SK-N-SH (cell line): ENCODE results near the gene GPAT3. TPM values are rescaled to one million over a fixed set of nuclear protein-coding genes. Genes with fewer than 3 reads are reported as not detected.

Source experiments
- CTCF ChIA-PET: fragments of 300-600, 350-600 bp; formaldehyde crosslinking; extraction: SDS; loops from one replicate; lab custom pipeline; 2021; lab: Yijun Ruan, JAX
- POLR2A ChIA-PET: fragments of 350-600 bp; sonication (Branson Sonifier 250); formaldehyde crosslinking; extraction: SDS; loops from one replicate; lab custom pipeline; 2020; ENCODE audit warnings: antibody characterized with exemption, inconsistent platforms; lab: Yijun Ruan, JAX
- DNase-seq: peaks from one replicate; pipeline ENCODE4 v3.0.0; 2012
- H2AFZ ChIP-seq: fragments of 200-600 bp; sonication (generic); 2 replicates; pipeline ENCODE4 v1.8.1; 2016; ENCODE audit warnings: antibody characterized with exemption, mild to moderate bottlenecking, low read depth
- H3F3A ChIP-seq: fragments of 200-600 bp; sonication (generic); replicated peaks from 2 replicates; pipeline ENCODE3; 2016; ENCODE audit warnings: antibody characterized with exemption, mild to moderate bottlenecking; ENCODE audit not compliant: insufficient read depth
- H3K27ac ChIP-seq, 2 experiments: fragments of 200-500 bp in 1 of 2; fragments of 200-600 bp in 1 of 2; sonication (Bioruptor generic) in 1 of 2; sonication (generic), shearing (Covaris generic) in 1 of 2; 2 replicates each; pipeline versions ENCODE4 v1.5.1 to v1.6.1; 2014 to 2016; ENCODE audit warnings: low read depth in 2 of 2, inconsistent platforms in 1 of 2, low read length in 1 of 2, mild to moderate bottlenecking in 1 of 2, mixed read lengths in 1 of 2
- H3K27me3 ChIP-seq: fragments of 200-600 bp; sonication (generic), shearing (Covaris generic); 2 replicates; pipeline ENCODE4 v1.6.1; 2016; ENCODE audit warnings: mixed run types; ENCODE audit not compliant: insufficient read depth
- H3K36me3 ChIP-seq, 2 experiments: fragments of 200-500 bp in 1 of 2; fragments of 200-600 bp in 1 of 2; sonication (Bioruptor generic) in 1 of 2; sonication (generic) in 1 of 2; replicated peaks in 1 of 2; 2 replicates each; pipeline versions ENCODE3 to v1.5.1; 2014 to 2016; ENCODE audit warnings: low read length in 1 of 2, mild to moderate bottlenecking in 1 of 2; ENCODE audit not compliant: insufficient read depth in 2 of 2, control insufficient read depth in 1 of 2
- H3K4me1 ChIP-seq, 2 experiments: fragments of 200-500 bp in 1 of 2; fragments of 200-600 bp in 1 of 2; sonication (Bioruptor generic) in 1 of 2; sonication (generic), shearing (Covaris generic) in 1 of 2; 2 replicates each; pipeline versions ENCODE4 v1.5.1 to v1.6.1; 2014 to 2016; ENCODE audit warnings: low read depth in 1 of 2, low read length in 1 of 2, mixed run types in 1 of 2; ENCODE audit not compliant: insufficient read depth in 2 of 2, control insufficient read depth in 1 of 2
- H3K4me2 ChIP-seq: fragments of 200-600 bp; sonication (generic), shearing (Covaris generic); 2 replicates; pipeline ENCODE4 v1.6.1; 2017; ENCODE audit warnings: mixed run types
- H3K4me3 ChIP-seq, 2 experiments: fragments of 200-500 bp in 1 of 2; fragments of 200-600 bp in 1 of 2; sonication (Bioruptor generic) in 1 of 2; sonication (generic), shearing (Covaris generic) in 1 of 2; 2 replicates each; pipeline versions ENCODE4 v1.5.1 to v1.8.1; 2014 to 2016; ENCODE audit warnings: low read depth in 2 of 2, inconsistent platforms in 1 of 2, low read length in 1 of 2, mild to moderate bottlenecking in 1 of 2, mixed read lengths in 1 of 2, moderate library complexity in 1 of 2
- H3K79me2 ChIP-seq: fragments of 200-600 bp; sonication (generic); 2 replicates; pipeline ENCODE4 v1.8.1; 2017; ENCODE audit warnings: mild to moderate bottlenecking; ENCODE audit not compliant: insufficient read depth
- H3K9ac ChIP-seq: fragments of 200-600 bp; sonication (generic); 2 replicates; pipeline ENCODE4 v1.6.1; 2017; ENCODE audit warnings: mixed run types
- H3K9me2 ChIP-seq: fragments of 200-600 bp; sonication (generic); 2 replicates; pipeline ENCODE4 v1.6.1; 2017; ENCODE audit warnings: mixed run types
- H3K9me3 ChIP-seq: fragments of 200-600 bp; sonication (generic); 2 replicates; pipeline ENCODE4 v1.6.1; 2017; ENCODE audit warnings: mixed run types, mild to moderate bottlenecking, moderate library complexity
- H4K20me1 ChIP-seq: fragments of 200-600 bp; sonication (generic); 2 replicates; pipeline ENCODE4 v1.6.1; 2017; ENCODE audit warnings: mild to moderate bottlenecking, mixed run types; ENCODE audit not compliant: insufficient read depth
- EP300 ChIP-seq, 2 experiments: IDR thresholded peaks; 2 replicates each; pipeline versions ENCODE4 v1.4.0 to v1.6.1; 2012; ENCODE audit warnings: borderline replicate concordance in 1 of 2, low read depth in 1 of 2, low read length in 1 of 2
- NFIC ChIP-seq: IDR thresholded peaks from 2 replicates; pipeline ENCODE4 v1.4.0; 2012; ENCODE audit warnings: borderline replicate concordance
- PBX3 ChIP-seq: IDR thresholded peaks from 2 replicates; pipeline ENCODE4; 2012
- RAD21 ChIP-seq: IDR thresholded peaks from 2 replicates; pipeline ENCODE4 v1.6.1; 2012; ENCODE audit warnings: mild to moderate bottlenecking, low read length
- RFX5 ChIP-seq: IDR thresholded peaks from 2 replicates; pipeline ENCODE4 v1.6.1; 2012; ENCODE audit warnings: mild to moderate bottlenecking, improper control_type of control experiment, low read length
- RXRA ChIP-seq: IDR thresholded peaks from 2 replicates; pipeline ENCODE4 v1.4.0; 2012; ENCODE audit warnings: low read depth, mild to moderate bottlenecking, borderline replicate concordance
- SMC3 ChIP-seq: IDR thresholded peaks from 2 replicates; pipeline ENCODE4 v1.6.1; 2012; ENCODE audit warnings: low read depth, low read length, improper control_type of control experiment
- TCF12 ChIP-seq: IDR thresholded peaks from 2 replicates; pipeline ENCODE4 v1.4.0; 2012
- WGBS: methylation state at CpG from one replicate; pipeline ENCODE4 v1.1.6; 2017; ENCODE audit warnings: low lambda C conversion rate; 5-methylcytosine and 5-hydroxymethylcytosine counted together
- polyA plus RNA-seq, 3 experiments: library from polyadenylated mRNA; depleted of rRNA; stranded (reverse); fragments of >200 nt; gene quantifications; 2 replicates each; pipeline ENCODE4 v1.2.3, GENCODE V29; 2012
- TF ChIP-seq, protein P1 (sequence below): IDR thresholded peaks from 2 replicates; pipeline ENCODE4 v1.4.0; 2012; ENCODE audit warnings: low read depth, borderline replicate concordance
- TF ChIP-seq, protein P2 (sequence below): fragments of 150-350 bp; IDR thresholded peaks from 2 replicates; pipeline ENCODE4 v1.6.1; 2016; ENCODE audit warnings: mild to moderate bottlenecking, low read depth, low read length
- TF ChIP-seq, protein P3 (sequence below): IDR thresholded peaks from 2 replicates; pipeline ENCODE4 v1.4.0; 2012; ENCODE audit warnings: low read depth, borderline replicate concordance
- TF ChIP-seq, protein P4 (sequence below): fragments of 200-600 bp; sonication (generic); IDR thresholded peaks from 2 replicates; pipeline ENCODE4 v1.6.1; 2017; ENCODE audit warnings: antibody characterized with exemption, mild to moderate bottlenecking, moderate library complexity

The GPAT3 gene
- polyA plus RNA-seq, 1 of the 3 experiments (the other 2 are of a cell fraction): 0.02 TPM

DNA sequence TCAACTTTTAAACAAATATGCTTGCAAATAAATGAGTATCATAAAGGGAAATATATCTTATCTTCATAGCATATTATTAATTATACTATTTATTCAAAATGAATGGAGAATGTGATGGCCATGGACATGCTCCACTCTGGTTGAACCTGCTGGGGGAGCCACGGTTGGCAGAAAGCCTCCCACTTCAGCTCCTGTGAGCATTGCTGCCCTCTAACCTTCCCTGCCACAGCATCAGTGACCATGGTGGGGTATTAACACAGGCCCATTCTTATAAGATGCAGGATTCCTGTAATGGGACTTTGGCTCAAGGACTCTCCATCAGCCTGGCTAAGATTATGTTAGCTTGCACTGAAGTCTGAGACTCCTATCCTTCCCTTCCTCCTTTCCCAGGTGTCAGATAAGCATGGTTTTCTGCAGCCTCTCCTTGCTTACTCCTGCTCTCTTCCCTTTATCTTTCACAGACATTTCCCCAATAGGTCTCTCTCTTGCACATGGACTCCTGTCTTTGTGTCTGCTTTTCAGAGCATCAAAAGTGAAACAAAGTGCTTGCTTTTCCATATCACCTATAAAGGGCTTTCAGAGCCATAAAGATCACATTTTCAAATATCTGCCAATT, 46.1 kb upstream of the GPAT3 start:
- H3K4me2 ChIP-seq: no peak overlapping the region
- TF ChIP-seq NFIC (no peak), EP300 (IDR thresholded peaks at IDR 0.05; ENCODE audit: borderline replicate concordance in 1 of 2, low read depth in 1 of 2, low read length in 1 of 2) (no peak), RXRA (no peak), RFX5 (no peak)
- TF ChIP-seq, protein P1, sequence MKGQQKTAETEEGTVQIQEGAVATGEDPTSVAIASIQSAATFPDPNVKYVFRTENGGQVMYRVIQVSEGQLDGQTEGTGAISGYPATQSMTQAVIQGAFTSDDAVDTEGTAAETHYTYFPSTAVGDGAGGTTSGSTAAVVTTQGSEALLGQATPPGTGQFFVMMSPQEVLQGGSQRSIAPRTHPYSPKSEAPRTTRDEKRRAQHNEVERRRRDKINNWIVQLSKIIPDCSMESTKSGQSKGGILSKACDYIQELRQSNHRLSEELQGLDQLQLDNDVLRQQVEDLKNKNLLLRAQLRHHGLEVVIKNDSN: no peak
- TF ChIP-seq, protein P2, sequence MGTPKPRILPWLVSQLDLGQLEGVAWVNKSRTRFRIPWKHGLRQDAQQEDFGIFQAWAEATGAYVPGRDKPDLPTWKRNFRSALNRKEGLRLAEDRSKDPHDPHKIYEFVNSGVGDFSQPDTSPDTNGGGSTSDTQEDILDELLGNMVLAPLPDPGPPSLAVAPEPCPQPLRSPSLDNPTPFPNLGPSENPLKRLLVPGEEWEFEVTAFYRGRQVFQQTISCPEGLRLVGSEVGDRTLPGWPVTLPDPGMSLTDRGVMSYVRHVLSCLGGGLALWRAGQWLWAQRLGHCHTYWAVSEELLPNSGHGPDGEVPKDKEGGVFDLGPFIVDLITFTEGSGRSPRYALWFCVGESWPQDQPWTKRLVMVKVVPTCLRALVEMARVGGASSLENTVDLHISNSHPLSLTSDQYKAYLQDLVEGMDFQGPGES: no peak
- TF ChIP-seq, protein P3, sequence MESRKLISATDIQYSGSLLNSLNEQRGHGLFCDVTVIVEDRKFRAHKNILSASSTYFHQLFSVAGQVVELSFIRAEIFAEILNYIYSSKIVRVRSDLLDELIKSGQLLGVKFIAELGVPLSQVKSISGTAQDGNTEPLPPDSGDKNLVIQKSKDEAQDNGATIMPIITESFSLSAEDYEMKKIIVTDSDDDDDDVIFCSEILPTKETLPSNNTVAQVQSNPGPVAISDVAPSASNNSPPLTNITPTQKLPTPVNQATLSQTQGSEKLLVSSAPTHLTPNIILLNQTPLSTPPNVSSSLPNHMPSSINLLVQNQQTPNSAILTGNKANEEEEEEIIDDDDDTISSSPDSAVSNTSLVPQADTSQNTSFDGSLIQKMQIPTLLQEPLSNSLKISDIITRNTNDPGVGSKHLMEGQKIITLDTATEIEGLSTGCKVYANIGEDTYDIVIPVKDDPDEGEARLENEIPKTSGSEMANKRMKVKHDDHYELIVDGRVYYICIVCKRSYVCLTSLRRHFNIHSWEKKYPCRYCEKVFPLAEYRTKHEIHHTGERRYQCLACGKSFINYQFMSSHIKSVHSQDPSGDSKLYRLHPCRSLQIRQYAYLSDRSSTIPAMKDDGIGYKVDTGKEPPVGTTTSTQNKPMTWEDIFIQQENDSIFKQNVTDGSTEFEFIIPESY: no peak
- no peak overlapping the region for H3K4me3 ChIP-seq
- H2AFZ ChIP-seq: peak overlapping the region; percentile 59; the same call in 1 of the 2 replicates
- 0 out of 4 replicates have a peak, but pooled peaks cover 0 to 6% of the 10 kb centered on the region in 2 experiments for H3K4me1 ChIP-seq
- no peak for DNase-seq
- H3F3A ChIP-seq: no peaks in the 10 kb centered on the region
- 5% methylated on average over 1 of the region's 1 CpG for whole genome bisulfite sequencing
- no peaks in the 10 kb centered on the region for H3K27me3 ChIP-seq
- H3K9ac ChIP-seq: no peak overlapping the region
- no peaks in the 10 kb centered on the region for H3K9me2 ChIP-seq
- no peaks in the 10 kb centered on the region for H3K9me3 ChIP-seq
- CTCF ChIA-PET: interaction anchor here (0.8 to 1.9 kb wide), 3 partner anchors 9 to 155 kb away, joined by 3 to 8 read pairs (median 3); no protein-coding TSS in a partner anchor
- no peaks in the 10 kb centered on the region for H4K20me1 ChIP-seq
- H3K27ac ChIP-seq: no peak overlapping the region
- H3K36me3 ChIP-seq: no peaks in the 10 kb centered on the region
- POLR2A ChIA-PET: no interaction called here
- no peaks in the 10 kb centered on the region for H3K79me2 ChIP-seq

GRCh38 chr4:83490876-83491450, 44.9 kb upstream of the GPAT3 start:
- no peak overlapping the region for H2AFZ ChIP-seq
- H3K9ac ChIP-seq: no peak overlapping the region
- peak; percentile 63 for TF ChIP-seq SMC3
- no peak for TF ChIP-seq PBX3
- TF ChIP-seq, protein P4, sequence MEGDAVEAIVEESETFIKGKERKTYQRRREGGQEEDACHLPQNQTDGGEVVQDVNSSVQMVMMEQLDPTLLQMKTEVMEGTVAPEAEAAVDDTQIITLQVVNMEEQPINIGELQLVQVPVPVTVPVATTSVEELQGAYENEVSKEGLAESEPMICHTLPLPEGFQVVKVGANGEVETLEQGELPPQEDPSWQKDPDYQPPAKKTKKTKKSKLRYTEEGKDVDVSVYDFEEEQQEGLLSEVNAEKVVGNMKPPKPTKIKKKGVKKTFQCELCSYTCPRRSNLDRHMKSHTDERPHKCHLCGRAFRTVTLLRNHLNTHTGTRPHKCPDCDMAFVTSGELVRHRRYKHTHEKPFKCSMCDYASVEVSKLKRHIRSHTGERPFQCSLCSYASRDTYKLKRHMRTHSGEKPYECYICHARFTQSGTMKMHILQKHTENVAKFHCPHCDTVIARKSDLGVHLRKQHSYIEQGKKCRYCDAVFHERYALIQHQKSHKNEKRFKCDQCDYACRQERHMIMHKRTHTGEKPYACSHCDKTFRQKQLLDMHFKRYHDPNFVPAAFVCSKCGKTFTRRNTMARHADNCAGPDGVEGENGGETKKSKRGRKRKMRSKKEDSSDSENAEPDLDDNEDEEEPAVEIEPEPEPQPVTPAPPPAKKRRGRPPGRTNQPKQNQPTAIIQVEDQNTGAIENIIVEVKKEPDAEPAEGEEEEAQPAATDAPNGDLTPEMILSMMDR: peak; percentile 94
- peak; percentile 70 for TF ChIP-seq RAD21
- TF ChIP-seq, protein P1: no peak
- TF ChIP-seq TCF12: no peak
- DNase-seq: peak; percentile 64
- H4K20me1 ChIP-seq: no peaks in the 10 kb centered on the region
- H3K79me2 ChIP-seq: no peaks in the 10 kb centered on the region
- H3K4me3 ChIP-seq: no peak overlapping the region
- H3K36me3 ChIP-seq: no peaks in the 10 kb centered on the region
- H3K27me3 ChIP-seq: no peaks in the 10 kb centered on the region
- H3K9me3 ChIP-seq: no peaks in the 10 kb centered on the region
- no peaks in the 10 kb centered on the region for H3K9me2 ChIP-seq
- ChIA-PET CTCF (interaction anchor here (0.8 to 2.0 kb wide), 7 partner anchors 8 to 156 kb away, joined by 3 to 8 read pairs (median 3); partner anchors contain the start of gene GPAT3), POLR2A (no interaction called here)
- no peaks in the 10 kb centered on the region for H3F3A ChIP-seq
- H3K4me2 ChIP-seq: no peak overlapping the region
- WGBS: 6% methylated on average over 1 of the region's 1 CpG
- H3K27ac ChIP-seq: no peak overlapping the region
- H3K4me1 ChIP-seq: 0 out of 4 replicates have a peak, but pooled peaks cover 0 to 6% of the 10 kb centered on the region in 2 experiments
